K562 (cell line): ENCODE measurements around the gene TARS1. TPM values are rescaled to one million over a fixed set of nuclear protein-coding genes. Genes with fewer than 3 reads are reported as not detected.

Experiments
- CEBPB ChIP-seq: fragments of 450-650 bp; IDR thresholded peaks from 2 replicates; pipeline ENCODE4 v1.6.1; 2016; ENCODE audit warnings: missing genetic modification characterization, missing compliant biosample characterization
- FOS ChIP-seq: IDR thresholded peaks from 3 replicates; pipeline ENCODE4 v1.6.1; 2011; ENCODE audit not compliant: insufficient read length; ENCODE audit errors: extremely low read depth
- FOXK2 ChIP-seq, 2 experiments: fragments of 450-650 bp; IDR thresholded peaks in 1 of 2; conservative IDR thresholded peaks in 1 of 2; 2 replicates each; pipeline ENCODE4 v1.6.1; 2016; ENCODE audit warnings: low read depth in 2 of 2, mild to moderate bottlenecking in 1 of 2
- MXI1 ChIP-seq: IDR thresholded peaks from 2 replicates; pipeline ENCODE4 v1.6.1; 2011; ENCODE audit warnings: low read depth, mild to moderate bottlenecking, improper control_type of control experiment, low read length
- RREB1 ChIP-seq: fragments of 250-450 bp; sonication (Bioruptor Pico); IDR thresholded peaks from 2 replicates; pipeline ENCODE4 v1.4.0; 2020
- SRF ChIP-seq, 2 experiments: fragments of 250-450, 450-650 bp in 1 of 2; sonication (Bioruptor Pico) in 1 of 2; sonication (generic) in 1 of 2; formaldehyde crosslinking; IDR thresholded peaks; 2 replicates each; pipeline versions ENCODE4 v1.5.0 to v1.5.1; 2020 to 2022; ENCODE audit warnings: mild to moderate bottlenecking in 1 of 2, missing genetic modification reagents in 1 of 2
- STAT5A ChIP-seq: IDR thresholded peaks from 2 replicates; pipeline ENCODE4 v1.6.1; 2012; ENCODE audit warnings: low read length, inconsistent platforms, borderline replicate concordance
- ZNF197 ChIP-seq: fragments of 200-800 bp; sonication (Bioruptor generic); IDR thresholded peaks from 2 replicates; pipeline ENCODE4 v1.6.1; 2016; ENCODE audit warnings: low read depth, missing genetic modification characterization, missing compliant biosample characterization
- ZNF280B ChIP-seq: fragments of 250-450 bp; sonication (Bioruptor Pico); IDR thresholded peaks from 2 replicates; pipeline ENCODE4 v1.5.1; 2021; ENCODE audit warnings: mild to moderate bottlenecking
- polyA plus RNA-seq, 8 experiments: library from polyadenylated mRNA; depleted of rRNA in 4 of 8; stranded (reverse) in 5 of 8; unstranded in 3 of 8; fragments of >200 nt; fragmentation: Nextera tagmentation in 2 of 8; fragmentation: Illumina TruSeq in 1 of 8; extraction: Ambion mirVana in 2 of 8; extraction: Trizol in 1 of 8; gene quantifications; 2 replicates each; pipeline versions ENCODE4 v1.2.1 to v1.2.3, GENCODE V29; 2011 to 2014; ENCODE audit warnings: inconsistent platforms in 1 of 8, missing spikeins in 1 of 8
- total RNA-seq, 7 experiments: library from RNA; depleted of rRNA in 6 of 7; stranded (reverse); fragments of >200 nt in 6 of 7; fragmentation: Illumina TruSeq in 2 of 7; extraction: Trizol in 2 of 7; gene quantifications; 2 replicates each; pipeline versions ENCODE4 v1.2.1 to v1.2.3, GENCODE V29; 2011 to 2021; ENCODE audit warnings: low replicate concordance in 1 of 7

Gene TARS1
- total and polyA plus RNA-seq, 9 of the 15 experiments (the other 6 are each of a cell fraction or from before 2014, with no cell fraction given), result 263 to 518 (median 439) TPM

- peak in 1 of 2 experiments; percentile 11; a peak in 1 of 4 replicates for TF ChIP-seq SRF (CRISPR knock-in tag; IDR thresholded peaks at IDR 0.05)
- no peak for TF ChIP-seq FOS
- no peak for TF ChIP-seq MXI1
- no peak for TF ChIP-seq ZNF280B (CRISPR knock-in tag)
- peak; percentile 27; the same call in 1 of the 2 replicates for TF ChIP-seq CEBPB (tag)
- no peak for TF ChIP-seq RREB1 (CRISPR knock-in tag)
- 0 out of 4 replicates have a peak, but pooled peaks of 1 of the 2 experiments have one; percentile 23 for TF ChIP-seq FOXK2 (conservative IDR thresholded peaks at IDR 0.05 in 1 of 2, IDR thresholded peaks at IDR 0.05 in 1 of 2; ENCODE audit: low read depth in 2 of 2)
- 0 out of 2 replicates have a peak, but pooled peaks have one; percentile 27 for TF ChIP-seq STAT5A
- TF ChIP-seq ZNF197 (CRISPR knock-in tag), result no peak
These were observed 744 bp downstream of the TARS1 start (continued) for GRCh38 chr5:33441241-33442177.
